GM10266 (cell line): ENCODE results near the gene ARIH2.
"Not testable (repeated sequence)": the region's sequence is repeated elsewhere in the genome, so short reads cannot be mapped to it uniquely, and the experiment has no call there.

Source experiments
- DNase-seq: peaks from one replicate; pipeline ENCODE4 v3.0.0; 2012; ENCODE audit errors: extremely low spot score
- TF ChIP-seq, protein P1 (sequence below): IDR thresholded peaks from 2 replicates; pipeline ENCODE4 v1.5.1; 2012; ENCODE audit warnings: mild to moderate bottlenecking, low read depth; ENCODE audit not compliant: control insufficient read depth, insufficient read depth; ENCODE audit errors: missing control alignments

ARIH2 gene

DNA sequence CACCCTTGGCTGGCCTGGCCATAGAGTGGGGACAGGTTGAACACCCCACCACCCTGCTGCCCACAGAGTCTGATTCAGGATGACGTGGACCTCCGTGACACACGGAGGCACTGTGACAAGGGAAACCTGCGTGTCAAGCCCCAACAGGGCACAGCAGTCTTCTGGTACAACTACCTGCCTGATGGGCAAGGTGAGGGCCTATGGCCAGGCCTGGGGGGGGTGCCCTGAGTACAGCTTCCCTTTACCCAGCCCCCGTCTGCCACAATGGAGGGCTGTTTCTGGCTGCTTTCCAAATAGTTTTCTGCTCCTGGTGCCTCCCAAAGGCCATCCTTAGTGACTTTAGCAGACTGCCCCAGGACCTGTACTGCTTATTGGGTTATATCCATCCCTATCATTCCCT lies 87.4 kb downstream of the ARIH2 start:
- DNase-seq, result no peak
- TF ChIP-seq, protein P1, sequence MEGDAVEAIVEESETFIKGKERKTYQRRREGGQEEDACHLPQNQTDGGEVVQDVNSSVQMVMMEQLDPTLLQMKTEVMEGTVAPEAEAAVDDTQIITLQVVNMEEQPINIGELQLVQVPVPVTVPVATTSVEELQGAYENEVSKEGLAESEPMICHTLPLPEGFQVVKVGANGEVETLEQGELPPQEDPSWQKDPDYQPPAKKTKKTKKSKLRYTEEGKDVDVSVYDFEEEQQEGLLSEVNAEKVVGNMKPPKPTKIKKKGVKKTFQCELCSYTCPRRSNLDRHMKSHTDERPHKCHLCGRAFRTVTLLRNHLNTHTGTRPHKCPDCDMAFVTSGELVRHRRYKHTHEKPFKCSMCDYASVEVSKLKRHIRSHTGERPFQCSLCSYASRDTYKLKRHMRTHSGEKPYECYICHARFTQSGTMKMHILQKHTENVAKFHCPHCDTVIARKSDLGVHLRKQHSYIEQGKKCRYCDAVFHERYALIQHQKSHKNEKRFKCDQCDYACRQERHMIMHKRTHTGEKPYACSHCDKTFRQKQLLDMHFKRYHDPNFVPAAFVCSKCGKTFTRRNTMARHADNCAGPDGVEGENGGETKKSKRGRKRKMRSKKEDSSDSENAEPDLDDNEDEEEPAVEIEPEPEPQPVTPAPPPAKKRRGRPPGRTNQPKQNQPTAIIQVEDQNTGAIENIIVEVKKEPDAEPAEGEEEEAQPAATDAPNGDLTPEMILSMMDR, result no peak

DNA sequence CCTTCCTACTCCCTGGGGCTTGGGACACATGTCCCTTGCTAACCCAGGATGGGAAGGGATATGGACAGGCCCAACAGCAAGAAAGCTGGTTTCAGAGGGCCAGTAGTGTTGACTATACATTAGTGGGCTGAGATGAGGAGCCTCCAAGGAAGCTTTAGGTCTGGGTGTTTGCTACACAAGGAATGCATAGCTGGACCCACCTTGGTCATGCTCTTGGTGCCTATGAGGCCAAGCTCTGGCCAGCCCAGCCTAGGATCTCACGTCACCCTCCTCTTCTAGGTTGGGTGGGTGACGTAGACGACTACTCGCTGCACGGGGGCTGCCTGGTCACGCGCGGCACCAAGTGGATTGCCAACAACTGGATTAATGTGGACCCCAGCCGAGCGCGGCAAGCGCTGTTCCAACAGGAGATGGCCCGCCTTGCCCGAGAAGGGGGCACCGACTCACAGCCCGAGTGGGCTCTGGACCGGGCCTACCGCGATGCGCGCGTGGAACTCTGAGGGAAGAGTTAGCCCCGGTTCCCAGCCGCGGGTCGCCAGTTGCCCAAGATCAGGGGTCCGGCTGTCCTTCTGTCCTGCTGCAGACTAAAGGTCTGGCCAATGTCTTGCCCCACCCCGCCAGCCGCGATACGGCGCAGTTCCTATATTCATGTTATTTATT lies 87.9 kb downstream of the ARIH2 start:
- TF ChIP-seq, protein P1, result no peak

DNA sequence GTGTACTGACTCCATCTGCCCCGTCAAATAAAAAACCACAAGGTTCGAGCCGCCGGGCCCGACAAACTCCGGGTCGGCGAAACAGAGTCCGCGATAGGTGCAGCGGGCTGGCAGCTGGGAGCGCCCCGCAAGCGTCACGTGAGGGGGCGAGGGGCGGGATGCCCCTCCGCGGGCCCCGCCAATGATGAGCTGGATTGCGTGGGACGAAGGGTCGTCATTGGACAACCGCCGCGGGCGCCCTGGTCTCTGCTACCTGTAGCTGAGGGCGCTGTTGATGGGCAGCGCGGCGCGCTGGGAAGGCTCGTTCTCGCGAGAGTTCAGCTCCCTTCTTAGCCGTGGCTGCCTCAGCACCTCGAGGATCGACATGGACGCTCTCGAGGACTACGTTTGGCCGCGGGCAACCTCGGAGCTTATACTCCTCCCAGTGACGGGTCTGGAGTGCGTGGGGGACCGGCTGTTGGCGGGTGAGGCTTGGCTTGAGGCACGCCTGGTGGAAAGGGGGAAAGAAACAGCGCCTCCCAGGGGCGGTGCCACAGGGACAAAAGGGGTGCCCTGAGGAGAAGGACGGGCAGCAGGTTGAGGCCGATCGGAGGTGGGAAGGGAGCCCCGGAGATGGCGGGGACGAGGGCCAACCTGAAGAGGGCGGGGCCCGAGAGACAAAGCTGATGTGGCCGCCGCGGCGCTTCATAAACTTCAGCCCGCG lies 88.6 kb downstream of the ARIH2 start, which contains the start of gene WDR6:
WDR6 (plus strand) TSS at position 324 of the 703 bp plus-strand sequence; CDS start at position 365, 41 bp downstream.
- DNase-seq, result peak; percentile 96
- TF ChIP-seq, protein P1, result peak; percentile 44

More for the DNA sequence above, 87.9 kb downstream of the ARIH2 start:
- DNase-seq, result no peak

DNA sequence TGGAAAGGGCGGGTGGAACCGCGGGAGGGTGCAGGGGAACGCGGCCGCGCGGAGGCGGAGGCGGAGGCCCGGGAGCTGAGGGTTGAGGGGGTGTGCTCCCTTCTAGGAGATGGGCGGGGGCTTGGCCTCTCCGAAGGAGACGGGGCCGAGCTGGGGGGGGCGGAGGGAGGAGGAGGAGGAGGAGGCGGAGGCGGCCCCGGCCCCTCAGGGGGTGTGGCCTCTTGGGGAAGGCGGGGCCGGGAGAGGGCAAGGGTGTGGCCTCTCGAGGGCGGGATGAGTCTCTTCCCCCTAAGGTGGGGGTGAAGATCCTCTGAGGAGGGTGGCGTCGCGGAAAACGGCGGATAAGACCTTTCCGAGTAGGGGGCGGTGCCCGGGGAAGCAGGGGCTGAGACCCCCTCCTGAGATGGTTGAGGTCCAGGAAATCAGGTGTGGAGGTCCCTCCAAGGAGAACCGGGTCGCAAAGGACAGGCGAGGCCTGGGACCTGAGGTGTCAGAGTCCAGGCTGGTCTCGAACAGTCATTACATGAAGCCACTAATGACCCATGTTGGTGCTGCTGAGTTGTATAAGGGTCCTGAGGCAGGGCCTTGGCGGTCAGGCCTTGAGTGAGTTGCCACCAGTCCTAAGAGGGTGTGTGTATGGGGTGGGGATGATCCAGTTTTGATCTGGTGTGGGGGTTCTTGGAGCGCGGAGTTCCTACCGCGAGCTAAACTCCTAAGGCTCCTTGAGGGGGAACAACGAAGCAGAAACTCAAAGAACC lies 89.3 kb downstream of the ARIH2 start:
- TF ChIP-seq, protein P1, result no peak
- peak; percentile 86 for DNase-seq

DNA sequence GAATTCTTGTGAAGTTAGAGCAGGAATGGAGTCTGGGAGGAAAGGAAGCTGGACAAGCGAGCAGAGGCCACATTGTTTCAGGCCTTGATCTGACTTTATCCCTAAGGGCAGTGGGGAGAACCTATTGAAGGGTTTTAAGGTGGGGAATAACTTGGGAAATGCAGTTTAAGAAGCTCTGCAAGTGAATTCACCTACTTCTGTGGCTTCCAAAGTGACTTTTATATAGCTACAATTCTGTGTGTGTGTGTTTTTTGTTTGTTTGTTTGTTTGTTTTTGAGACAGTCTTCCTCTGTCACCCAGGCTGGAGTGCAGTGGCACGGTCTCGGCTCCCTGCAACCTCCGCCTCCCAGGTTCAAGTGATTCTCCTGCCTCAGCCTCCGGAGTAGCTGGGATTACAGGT lies 90.0 kb downstream of the ARIH2 start:
- DNase-seq, result not testable (repeated sequence)

DNA sequence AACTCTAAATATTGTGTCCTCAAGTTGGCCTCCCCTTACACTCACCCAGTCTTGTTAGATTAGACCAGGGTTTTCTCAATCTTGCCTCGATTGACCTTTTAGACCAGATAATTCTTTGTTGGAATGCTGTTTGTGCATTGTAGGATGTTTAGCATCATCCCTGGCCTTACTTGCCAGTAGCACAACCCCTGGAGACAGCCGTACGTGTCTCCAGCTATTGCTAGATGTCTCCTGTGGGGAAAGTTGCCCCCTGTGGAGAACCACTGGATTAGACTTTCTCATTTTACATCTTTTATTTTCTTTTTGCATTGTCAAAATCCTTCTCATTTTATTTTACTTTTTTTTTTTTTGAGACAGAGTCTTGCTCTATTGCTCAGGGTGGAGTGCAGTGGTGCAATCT lies 90.8 kb downstream of the ARIH2 start:
- TF ChIP-seq, protein P1, result no peak
- DNase-seq, result no peak

DNA sequence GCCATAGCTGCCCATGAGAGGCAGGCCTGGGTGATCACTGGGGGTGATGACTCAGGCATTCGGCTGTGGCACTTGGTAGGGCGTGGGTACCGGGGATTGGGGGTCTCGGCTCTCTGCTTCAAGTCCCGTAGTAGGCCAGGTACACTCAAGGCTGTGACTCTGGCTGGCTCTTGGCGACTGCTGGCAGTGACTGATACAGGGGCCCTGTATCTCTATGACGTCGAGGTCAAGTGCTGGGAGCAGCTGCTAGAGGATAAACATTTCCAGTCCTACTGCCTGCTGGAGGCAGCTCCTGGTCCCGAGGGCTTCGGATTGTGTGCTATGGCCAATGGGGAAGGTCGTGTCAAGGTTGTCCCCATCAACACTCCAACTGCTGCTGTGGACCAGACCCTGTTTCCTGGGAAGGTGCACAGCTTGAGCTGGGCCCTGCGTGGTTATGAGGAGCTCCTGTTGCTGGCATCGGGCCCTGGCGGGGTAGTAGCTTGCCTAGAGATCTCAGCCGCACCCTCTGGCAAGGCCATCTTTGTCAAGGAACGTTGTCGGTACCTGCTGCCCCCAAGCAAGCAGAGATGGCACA lies 93.9 kb downstream of the ARIH2 start:
- no peak for DNase-seq
- TF ChIP-seq, protein P1, result no peak
